Measurements from ENCODE around the gene BACE1. TPM values are rescaled to one million over a fixed set of nuclear protein-coding genes. Genes with fewer than 3 reads are reported as not detected.

Gene BACE1
- total RNA-seq, 1 donor, result 31.5 TPM

DNA sequence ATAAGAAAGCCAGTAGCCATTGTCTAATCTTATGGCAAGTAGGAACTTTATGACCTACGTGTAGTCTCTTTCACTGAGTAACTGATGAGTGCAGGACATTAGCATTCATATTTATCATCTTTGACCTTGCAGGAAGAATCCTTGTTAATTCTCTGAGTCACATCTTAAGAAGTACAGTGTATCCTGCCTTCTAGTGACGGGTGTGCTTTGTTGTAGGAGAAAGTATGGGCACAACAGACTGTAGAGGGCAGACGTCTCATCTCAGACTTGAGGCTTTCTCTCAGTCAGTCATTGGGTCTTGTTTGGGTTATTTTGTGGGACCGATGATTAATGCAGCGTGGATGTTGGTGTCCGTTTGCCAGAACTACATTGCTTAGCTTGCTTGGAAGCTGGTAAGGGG, 76.8 kb downstream of the BACE1 start:
- DNase-seq (ENCODE audit: low read depth), result peak; percentile 92
- H3K4me3 ChIP-seq (ENCODE audit: low read depth, low read length), result no peak overlapping the region
- TF ChIP-seq, protein P1, sequence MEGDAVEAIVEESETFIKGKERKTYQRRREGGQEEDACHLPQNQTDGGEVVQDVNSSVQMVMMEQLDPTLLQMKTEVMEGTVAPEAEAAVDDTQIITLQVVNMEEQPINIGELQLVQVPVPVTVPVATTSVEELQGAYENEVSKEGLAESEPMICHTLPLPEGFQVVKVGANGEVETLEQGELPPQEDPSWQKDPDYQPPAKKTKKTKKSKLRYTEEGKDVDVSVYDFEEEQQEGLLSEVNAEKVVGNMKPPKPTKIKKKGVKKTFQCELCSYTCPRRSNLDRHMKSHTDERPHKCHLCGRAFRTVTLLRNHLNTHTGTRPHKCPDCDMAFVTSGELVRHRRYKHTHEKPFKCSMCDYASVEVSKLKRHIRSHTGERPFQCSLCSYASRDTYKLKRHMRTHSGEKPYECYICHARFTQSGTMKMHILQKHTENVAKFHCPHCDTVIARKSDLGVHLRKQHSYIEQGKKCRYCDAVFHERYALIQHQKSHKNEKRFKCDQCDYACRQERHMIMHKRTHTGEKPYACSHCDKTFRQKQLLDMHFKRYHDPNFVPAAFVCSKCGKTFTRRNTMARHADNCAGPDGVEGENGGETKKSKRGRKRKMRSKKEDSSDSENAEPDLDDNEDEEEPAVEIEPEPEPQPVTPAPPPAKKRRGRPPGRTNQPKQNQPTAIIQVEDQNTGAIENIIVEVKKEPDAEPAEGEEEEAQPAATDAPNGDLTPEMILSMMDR (IDR thresholded peaks at IDR 0.05; ENCODE audit: insufficient read depth, low read depth, low read length), result peak; percentile 58

DNA sequence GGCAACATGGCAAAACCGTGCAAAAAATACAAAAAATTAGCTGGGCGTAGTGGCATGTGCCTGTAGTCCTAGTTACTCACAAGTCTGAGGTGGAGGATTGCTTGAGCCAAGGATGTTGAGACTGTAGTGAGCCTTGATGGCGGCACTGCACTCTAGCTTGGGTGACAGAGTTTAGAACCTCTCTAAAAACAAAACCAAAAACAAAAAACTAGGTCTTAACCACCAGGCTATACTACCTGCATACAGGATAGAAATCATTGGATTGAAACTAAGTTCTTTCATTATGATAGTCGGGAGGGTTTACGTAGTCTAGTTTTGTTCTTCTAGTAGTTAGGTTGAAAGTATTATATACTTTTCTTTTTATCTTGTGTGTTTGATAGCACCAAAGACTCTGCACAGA, 77.8 kb downstream of the BACE1 start:
- DNase-seq (ENCODE audit: low read depth), result no peak
- TF ChIP-seq, protein P1 (IDR thresholded peaks at IDR 0.05; ENCODE audit: insufficient read depth, low read depth, low read length), result no peak
- no peak overlapping the region for H3K4me3 ChIP-seq (ENCODE audit: low read depth, low read length)

Small RNA genes lying within 50 kb of the gene (small RNA-seq; reads per million reads assigned to genes)
- gene RF00564, result not detected

Other genes starting within 250 kb of the BACE1 start
- gene SIK3, start 217.8 kb downstream of the BACE1 start, total RNA-seq, result 14.2 TPM in 2 replicates
- 132 and 200 TPM in 2 replicates for gene PAFAH1B2, start 172.0 kb downstream of the BACE1 start, total RNA-seq
- gene SIDT2, start 137.5 kb downstream of the BACE1 start, total RNA-seq, result 23.5 and 24.2 TPM in 2 replicates
- 4,185 and 5,577 TPM in 2 replicates for gene TAGLN, start 116.9 kb downstream of the BACE1 start, total RNA-seq
- 44.5 and 60.0 TPM in 2 replicates for gene PCSK7, start 84.2 kb downstream of the BACE1 start, total RNA-seq
- 11.6 and 14.2 TPM in 2 replicates for gene RNF214, start 83.6 kb downstream of the BACE1 start, total RNA-seq
- 2.6 and 3.5 TPM in 2 replicates for gene BACE1-AS, start 24.9 kb downstream of the BACE1 start, total RNA-seq
- 30.3 and 33.7 TPM in 2 replicates for gene CEP164, start 11.6 kb upstream of the BACE1 start, total RNA-seq